Mesodermal cell (in vitro differentiated cells): ENCODE measurements around the gene ARPC2.
A peak's percentile ranks its signal among the peaks of the same experiment; 100 is the strongest.

Experiments used
- H3K27ac ChIP-seq: 2 replicates; pipeline ENCODE4 v1.7.0; 2013; ENCODE audit warnings: mild to moderate bottlenecking, low read depth, low read length, moderate library complexity; ENCODE audit not compliant: severe bottlenecking
- H3K36me3 ChIP-seq: 2 replicates; pipeline ENCODE4 v1.7.1; 2013; ENCODE audit warnings: mild to moderate bottlenecking, low read length, moderate library complexity; ENCODE audit not compliant: control insufficient read depth, insufficient read depth
- H3K4me1 ChIP-seq: one replicate; pipeline ENCODE4 v1.7.1; 2013; ENCODE audit warnings: mild to moderate bottlenecking, low read length; ENCODE audit not compliant: insufficient read depth, control insufficient read depth, poor library complexity, severe bottlenecking
- H3K4me3 ChIP-seq: 2 replicates; pipeline ENCODE4 v1.7.0; 2013; ENCODE audit warnings: low read length, control low read depth, mild to moderate bottlenecking; ENCODE audit not compliant: insufficient read depth, poor library complexity, severe bottlenecking; ENCODE audit errors: extremely low read depth
- H3K9me3 ChIP-seq: 2 replicates; pipeline ENCODE4 v1.7.1; 2013; ENCODE audit warnings: mild to moderate bottlenecking, low read length, moderate library complexity; ENCODE audit not compliant: control insufficient read depth
- WGBS, 2 experiments: methylation state at CpG; one replicate each; pipeline ENCODE4 v1.1.5; 2013; ENCODE audit warnings: missing lambda C conversion rate in 2 of 2; ENCODE audit not compliant: insufficient coverage in 2 of 2; 5-methylcytosine and 5-hydroxymethylcytosine counted together

ARPC2 gene

DNA sequence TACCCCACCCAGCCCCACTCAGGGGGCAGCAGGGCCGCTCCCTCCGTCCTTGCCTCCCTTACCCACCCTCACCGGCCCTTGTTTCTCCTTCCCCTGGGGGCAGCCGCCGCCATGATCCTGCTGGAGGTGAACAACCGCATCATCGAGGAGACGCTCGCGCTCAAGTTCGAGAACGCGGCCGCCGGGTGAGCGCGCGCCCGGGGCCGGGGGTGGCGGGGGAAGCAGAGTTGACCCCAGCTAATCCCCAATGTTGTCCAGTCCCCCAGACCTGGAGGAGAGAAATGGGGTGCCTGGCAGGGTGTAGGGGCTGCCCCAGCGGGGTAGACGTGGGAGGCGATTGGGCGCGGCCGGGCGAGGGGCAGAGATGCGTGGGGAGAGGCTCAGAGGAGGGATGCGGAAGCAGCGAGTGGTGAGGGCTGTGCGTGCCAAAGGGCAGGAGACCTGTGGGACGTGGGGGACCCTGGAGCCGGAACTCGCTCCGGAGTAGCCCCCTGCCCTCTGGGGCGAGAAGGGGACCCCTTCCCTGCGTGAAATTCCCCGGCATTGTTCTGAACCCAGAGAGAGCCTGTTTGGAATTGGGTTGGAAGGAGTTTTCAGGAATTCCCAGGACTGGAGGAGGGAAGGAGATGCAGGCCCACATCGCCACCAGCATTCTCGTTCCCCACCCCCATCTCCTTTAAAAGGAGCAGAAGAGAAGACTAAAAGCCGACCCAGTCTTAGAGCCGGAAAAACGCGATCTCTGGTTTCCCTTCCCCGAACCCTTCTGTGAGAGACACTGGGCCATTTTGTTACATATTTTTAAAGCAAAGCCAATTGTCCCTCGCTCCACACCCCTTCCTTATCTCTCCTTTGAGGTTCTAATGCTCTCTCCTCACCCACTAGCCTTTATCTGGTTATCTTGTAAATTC is 625 bp downstream of the ARPC2 start:
- peak overlapping the region; percentile 86 for H3K27ac ChIP-seq
- H3K4me1 ChIP-seq: peaks cover 9% of the 10 kb centered on the region

DNA sequence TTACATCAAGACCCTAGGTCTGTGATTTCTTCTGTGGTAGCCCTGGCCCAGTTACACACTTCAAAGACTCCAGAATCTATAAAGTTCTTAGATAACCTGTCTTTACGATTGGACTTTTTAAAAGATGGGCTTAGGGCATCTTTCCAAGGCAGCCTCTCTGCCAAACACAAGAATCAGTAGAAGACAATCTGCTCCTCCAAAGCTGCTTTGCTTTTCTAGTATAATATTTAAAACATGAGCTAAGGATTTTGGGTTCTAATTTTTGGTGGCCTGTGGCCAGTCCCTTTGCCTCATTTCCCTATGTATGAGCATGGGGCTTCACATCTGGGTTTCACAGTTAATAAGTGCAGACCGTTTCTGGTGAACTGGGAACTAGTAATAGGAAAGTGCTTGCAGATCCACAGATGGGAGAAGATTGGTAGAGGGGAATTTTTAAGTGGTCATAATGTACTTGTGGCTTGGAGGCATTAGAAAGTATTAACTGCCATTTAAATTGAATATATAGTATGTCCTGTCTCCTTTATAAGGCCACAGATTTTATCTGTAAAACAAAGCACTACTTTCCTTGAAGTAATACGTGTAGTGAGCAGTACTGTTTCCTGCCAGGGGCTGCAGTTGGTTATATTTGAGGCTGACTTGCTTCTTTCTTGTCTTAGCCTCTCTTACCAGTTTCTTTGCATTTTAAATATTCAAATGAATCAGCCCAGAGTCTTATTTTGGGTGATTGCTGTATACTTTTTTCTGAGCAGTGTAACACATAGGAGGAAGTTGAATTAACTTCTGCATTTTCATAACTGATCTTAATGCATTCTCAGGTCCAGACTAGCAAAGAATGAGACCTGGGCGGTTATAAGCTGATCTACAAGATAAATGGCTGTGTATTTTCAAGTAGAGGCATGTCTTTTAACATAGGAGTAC is 1.5 kb downstream of the ARPC2 start:
- peak overlapping the region; percentile 100 for H3K4me3 ChIP-seq
- peaks cover 15% of the 10 kb centered on the region for H3K4me1 ChIP-seq
- H3K27ac ChIP-seq: peak overlapping the region; percentile 86
- H3K36me3 ChIP-seq: peaks cover 39% of the 10 kb centered on the region
- WGBS, 2 experiments: 0 to 19% methylated on average over 1 to 3 of the region's 4 CpGs
- no peaks in the 10 kb centered on the region for H3K9me3 ChIP-seq

More for the DNA sequence above, 625 bp downstream of the ARPC2 start:
- WGBS, 2 experiments: 0 to 1% methylated on average over 20 to 39 of the region's 47 CpGs
- peaks cover 32% of the 10 kb centered on the region for H3K36me3 ChIP-seq
- H3K4me3 ChIP-seq: peak overlapping the region; percentile 100
- no peaks in the 10 kb centered on the region for H3K9me3 ChIP-seq

DNA sequence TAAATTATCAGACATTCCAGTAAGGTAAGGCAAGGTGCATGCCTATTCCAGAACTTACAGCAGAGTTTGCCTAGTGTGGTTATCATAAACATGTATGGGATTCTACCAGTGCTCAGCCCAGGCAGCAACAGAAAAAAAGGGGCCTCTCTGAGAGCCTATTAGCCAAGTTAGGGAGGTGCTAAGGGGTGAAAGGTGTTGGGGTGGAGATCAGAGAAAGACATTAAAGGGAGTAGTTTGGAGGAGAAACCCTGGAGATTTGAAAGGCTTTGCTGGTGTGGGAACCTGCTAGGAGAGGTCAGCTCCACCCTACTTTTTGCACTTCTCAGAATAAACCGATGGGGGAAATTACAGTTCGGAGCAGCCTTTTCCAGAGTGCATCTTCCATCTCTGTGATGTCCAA is 2.9 kb downstream of the ARPC2 start:
- Histone ChIP-seq H3K9me3 (no peaks in the 10 kb centered on the region), H3K27ac (no peak overlapping the region), H3K4me3 (peak overlapping the region; percentile 100), H3K36me3 (peaks cover 53% of the 10 kb centered on the region), H3K4me1 (peaks cover 15% of the 10 kb centered on the region)
- WGBS, 2 experiments: 60% methylated on average over 1 of the region's 2 CpGs; no CpG with 5 or more reads in 1 of the 2 experiments

DNA sequence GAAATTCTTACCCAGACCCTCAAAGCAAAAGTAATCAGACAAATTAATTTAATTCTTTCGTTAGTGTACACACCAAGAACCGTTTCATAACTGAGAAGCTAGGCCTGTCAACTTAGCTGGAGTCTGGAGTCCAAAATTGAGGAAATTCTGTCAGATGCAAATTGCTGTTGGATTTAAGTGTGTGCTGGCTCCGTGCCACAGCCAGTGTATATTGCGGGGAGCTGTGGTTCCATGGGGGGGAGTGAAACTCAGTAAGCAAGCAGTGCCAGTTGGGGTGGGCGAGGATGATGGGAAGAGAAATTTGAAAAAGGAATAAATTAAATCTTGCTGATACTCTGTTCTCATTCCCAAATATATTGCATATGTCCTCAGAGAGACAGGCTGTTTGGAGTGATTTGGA is 4.0 kb downstream of the ARPC2 start:
- H3K36me3 ChIP-seq: peaks cover 64% of the 10 kb centered on the region
- H3K4me1 ChIP-seq: peaks cover 15% of the 10 kb centered on the region
- H3K27ac ChIP-seq: no peak overlapping the region
- WGBS, 2 experiments: 93% methylated on average over 4 of the region's 5 CpGs
- no peak overlapping the region for H3K4me3 ChIP-seq
- no peaks in the 10 kb centered on the region for H3K9me3 ChIP-seq

DNA sequence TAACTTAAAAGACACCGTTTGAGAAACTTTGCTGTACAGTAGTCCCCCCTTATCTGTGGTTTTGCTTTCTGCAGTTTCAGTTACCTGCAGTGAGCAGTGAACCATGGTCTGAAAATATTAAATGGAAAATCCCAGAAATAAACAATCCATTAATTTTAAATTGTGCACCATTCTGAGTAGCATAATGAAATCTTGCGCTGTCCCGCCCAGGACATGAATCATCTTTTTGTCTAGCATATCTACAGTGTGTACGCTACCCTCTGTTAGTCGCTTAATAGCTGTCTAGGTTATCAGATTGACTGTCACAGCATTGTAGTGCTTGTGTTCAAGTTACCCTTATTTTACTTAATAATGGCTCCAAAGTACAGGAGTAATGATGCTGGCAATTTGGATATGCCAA is 6.1 kb downstream of the ARPC2 start:
- no peak overlapping the region for H3K4me3 ChIP-seq
- H3K36me3 ChIP-seq: peaks cover 85% of the 10 kb centered on the region
- peaks cover 21% of the 10 kb centered on the region for H3K4me1 ChIP-seq
- H3K27ac ChIP-seq: no peak overlapping the region
- 100% methylated on average over 2 to 5 of the region's 5 CpGs for WGBS, 2 experiments
- no peaks in the 10 kb centered on the region for H3K9me3 ChIP-seq

DNA sequence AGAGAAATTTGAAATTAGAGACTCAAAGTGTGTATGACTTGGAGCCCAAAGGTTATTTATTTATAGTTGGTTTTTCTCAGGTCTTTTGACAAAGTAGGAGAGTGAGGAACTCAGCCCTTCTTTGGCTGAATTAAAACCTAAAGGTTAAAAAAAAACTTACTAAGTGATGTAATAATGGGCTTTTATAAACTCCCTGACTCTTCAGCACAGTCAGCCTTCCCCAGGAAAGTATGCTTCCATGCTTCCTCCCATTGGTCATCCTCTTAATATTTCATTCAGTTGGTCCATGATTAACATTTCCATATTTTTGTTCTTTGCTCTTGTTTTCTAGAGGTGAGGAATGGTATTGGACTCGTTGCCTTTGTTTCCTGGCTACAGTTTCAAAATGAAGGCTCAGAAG is 7.2 kb downstream of the ARPC2 start:
- Histone ChIP-seq H3K36me3 (peaks cover 95% of the 10 kb centered on the region), H3K27ac (no peak overlapping the region), H3K4me1 (peaks cover 30% of the 10 kb centered on the region), H3K9me3 (no peaks in the 10 kb centered on the region), H3K4me3 (no peak overlapping the region)
- no CpG with 5 or more reads among the region's 1 CpG for WGBS, 2 experiments

DNA sequence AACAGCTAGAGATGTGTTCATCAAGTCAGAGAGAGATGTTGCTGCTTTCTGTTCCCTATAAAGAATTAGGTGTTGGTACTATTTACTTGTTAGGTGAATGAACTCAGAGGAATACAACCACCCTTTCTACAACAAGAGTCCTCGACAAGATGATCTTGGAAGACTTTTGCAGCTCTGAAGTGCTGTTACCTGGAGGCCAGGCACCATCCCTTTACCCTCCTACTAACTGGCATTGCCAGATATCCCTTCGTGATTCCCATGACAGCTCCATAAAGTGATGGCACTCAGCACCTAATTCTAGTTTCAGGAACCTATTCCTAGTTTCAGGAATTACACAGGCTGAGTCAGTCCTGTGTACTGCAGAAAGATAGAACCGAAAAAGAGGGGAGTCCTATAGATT is 9.9 kb downstream of the ARPC2 start:
- Histone ChIP-seq H3K36me3 (peaks cover 95% of the 10 kb centered on the region), H3K27ac (no peak overlapping the region)
- WGBS, 2 experiments: 83 to 100% methylated on average over 1 to 2 of the region's 3 CpGs

DNA sequence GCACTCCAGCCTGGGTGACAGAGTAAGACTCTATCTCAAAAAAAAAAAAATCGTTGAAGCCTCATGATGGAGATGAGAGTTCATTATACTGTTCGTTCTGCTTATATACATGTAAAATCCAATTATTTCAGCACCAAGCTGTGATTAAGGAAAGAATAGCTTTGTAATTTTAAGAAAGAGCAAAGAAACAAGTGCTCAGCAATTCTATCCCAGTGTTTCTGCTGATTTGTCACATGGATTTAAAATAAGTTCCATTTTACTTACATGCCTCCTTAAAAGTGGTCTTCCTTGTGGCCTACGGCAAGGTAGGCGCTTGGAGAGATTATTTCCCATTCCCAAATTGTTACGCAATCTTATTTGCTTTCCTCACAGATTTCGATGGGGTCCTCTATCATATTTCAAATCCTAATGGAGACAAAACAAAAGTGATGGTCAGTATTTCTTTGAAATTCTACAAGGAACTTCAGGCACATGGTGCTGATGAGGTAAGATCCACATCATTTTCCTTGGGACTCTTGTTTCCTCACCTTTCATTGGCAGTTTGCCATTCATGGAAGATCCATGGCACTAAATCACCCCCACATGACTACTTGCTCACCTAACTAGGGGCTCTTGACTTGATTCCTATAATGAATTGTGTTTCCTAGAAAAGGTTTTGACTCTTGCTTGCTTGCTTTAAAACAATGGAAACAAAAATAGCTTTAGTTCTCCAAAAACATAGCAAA is 11.5 kb downstream of the ARPC2 start:
- peak overlapping the region; percentile 37 for H3K27ac ChIP-seq
- H3K9me3 ChIP-seq: no peaks in the 10 kb centered on the region
- WGBS, 2 experiments: 95 to 100% methylated on average over 1 to 2 of the region's 6 CpGs
- H3K4me3 ChIP-seq: no peak overlapping the region
- peaks cover 21% of the 10 kb centered on the region for H3K4me1 ChIP-seq
- H3K36me3 ChIP-seq: peaks cover 97% of the 10 kb centered on the region

More for the DNA sequence above, 9.9 kb downstream of the ARPC2 start:
- H3K4me3 ChIP-seq: no peak overlapping the region
- peaks cover 27% of the 10 kb centered on the region for H3K4me1 ChIP-seq
- no peaks in the 10 kb centered on the region for H3K9me3 ChIP-seq

DNA sequence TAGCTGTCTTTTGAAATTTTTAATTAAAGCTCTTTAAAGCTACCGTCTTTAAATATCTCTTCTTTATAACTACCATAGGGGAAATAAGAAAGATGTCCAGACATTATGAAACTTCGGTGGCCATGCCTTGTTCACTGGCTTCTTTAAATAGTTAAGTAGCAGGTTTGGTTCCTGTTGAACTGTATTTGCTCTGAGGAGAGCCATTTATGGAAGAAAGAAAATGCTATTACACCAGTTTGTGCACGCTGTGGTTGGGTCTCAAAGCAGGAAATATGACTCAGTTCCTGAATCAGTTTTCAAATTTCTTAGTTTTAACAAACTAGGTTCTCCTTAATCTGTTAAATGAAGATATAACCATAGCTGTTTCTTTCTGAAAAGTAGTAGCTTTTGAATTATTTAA is 12.2 kb downstream of the ARPC2 start:
- WGBS, 2 experiments: 60 to 100% methylated on average over 1 of the region's 3 CpGs

DNA sequence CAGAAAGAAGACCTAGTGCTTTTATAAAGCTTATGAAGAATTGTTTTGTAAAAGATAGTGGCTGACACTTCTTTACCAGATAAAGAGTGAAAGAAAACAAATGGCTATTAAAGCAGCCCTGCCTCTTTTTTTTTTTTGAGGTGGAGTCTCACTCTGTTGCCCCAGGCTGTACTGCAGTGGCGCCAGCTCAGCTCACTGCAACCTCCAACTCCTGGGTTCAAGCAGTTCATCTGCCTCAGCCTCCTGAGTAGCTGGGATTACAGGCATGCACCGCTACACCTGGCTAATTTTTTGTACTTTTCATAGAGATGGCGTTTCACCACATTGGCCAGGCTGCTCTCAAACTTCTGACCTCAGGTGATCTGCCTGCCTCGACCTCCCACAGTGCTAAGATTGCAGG is 12.9 kb downstream of the ARPC2 start:
- H3K4me3 ChIP-seq: no peak overlapping the region
- peaks cover 97% of the 10 kb centered on the region for H3K36me3 ChIP-seq
- 88 to 97% methylated on average over 3 to 4 of the region's 4 CpGs for WGBS, 2 experiments

More for the DNA sequence above, 12.2 kb downstream of the ARPC2 start:
- H3K9me3 ChIP-seq: no peaks in the 10 kb centered on the region
- H3K4me3 ChIP-seq: no peak overlapping the region
- H3K36me3 ChIP-seq: peaks cover 97% of the 10 kb centered on the region
- peaks cover 21% of the 10 kb centered on the region for H3K4me1 ChIP-seq
- peak overlapping the region; percentile 37 for H3K27ac ChIP-seq

More for the DNA sequence above, 12.9 kb downstream of the ARPC2 start:
- peaks cover 21% of the 10 kb centered on the region for H3K4me1 ChIP-seq
- no peak overlapping the region for H3K27ac ChIP-seq
- no peaks in the 10 kb centered on the region for H3K9me3 ChIP-seq
